Activated T-helper 1 cell treated with Interleukin-2 at 50 U/mL for 16 hours (primary cell): ENCODE data around the gene SNX1.

Source experiments
- DNase-seq: peaks from one replicate; pipeline ENCODE4 v3.0.0-alpha.2; 2020; ENCODE audit warnings: low read depth

The SNX1 gene

DNA sequence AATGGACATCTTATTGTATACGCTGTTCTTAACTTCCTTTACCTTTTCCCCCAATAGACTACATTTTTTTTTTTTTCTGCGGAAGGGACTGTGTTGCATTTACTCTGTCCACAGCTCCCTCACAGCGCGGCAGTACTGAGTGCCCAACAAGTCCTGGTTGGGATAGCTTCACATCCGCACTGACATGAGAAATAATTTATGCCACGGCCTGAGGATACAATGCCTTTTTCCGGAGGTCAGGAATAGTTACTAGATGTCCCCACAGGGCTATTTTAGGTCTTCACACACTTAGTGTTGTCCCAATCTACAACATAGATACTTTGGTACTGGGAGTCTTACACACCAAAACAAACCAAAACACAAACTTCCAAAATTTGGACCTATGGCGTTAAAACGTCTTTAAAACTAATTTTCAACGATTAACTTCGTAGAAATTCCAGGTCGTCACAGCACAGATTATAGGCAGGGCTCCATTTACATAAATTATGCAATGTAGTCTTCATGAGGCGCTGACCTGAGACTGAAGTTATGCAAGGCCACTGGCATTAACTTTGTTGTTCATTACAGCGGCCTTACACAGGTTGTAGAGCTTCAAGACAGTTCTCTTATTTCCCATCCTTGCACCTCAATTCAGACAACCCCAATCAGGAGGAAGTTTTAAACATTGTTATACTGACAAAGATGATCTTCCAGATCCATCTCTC lies 68.0 kb downstream of the SNX1 start:
- no peak for DNase-seq

DNA sequence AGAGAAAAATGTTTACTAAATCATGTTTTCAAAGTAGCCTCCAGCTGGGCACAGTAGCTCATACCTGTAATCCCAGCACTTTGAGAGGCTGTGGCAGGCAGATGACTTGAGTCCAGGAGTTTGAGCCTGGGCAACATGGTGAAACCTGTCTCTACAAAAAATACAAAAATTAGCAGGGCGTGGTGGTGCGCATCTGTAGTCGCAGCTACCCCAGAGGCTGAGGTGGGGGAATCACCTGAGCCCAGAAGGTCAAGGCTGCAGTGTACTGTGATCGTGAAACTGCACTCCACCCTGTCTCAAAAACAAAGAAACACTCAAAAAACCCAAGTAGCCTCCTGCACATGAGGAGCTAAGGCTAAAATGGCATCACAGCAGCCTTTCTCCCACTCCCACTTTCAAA lies 68.7 kb downstream of the SNX1 start:
- DNase-seq: no peak

DNA sequence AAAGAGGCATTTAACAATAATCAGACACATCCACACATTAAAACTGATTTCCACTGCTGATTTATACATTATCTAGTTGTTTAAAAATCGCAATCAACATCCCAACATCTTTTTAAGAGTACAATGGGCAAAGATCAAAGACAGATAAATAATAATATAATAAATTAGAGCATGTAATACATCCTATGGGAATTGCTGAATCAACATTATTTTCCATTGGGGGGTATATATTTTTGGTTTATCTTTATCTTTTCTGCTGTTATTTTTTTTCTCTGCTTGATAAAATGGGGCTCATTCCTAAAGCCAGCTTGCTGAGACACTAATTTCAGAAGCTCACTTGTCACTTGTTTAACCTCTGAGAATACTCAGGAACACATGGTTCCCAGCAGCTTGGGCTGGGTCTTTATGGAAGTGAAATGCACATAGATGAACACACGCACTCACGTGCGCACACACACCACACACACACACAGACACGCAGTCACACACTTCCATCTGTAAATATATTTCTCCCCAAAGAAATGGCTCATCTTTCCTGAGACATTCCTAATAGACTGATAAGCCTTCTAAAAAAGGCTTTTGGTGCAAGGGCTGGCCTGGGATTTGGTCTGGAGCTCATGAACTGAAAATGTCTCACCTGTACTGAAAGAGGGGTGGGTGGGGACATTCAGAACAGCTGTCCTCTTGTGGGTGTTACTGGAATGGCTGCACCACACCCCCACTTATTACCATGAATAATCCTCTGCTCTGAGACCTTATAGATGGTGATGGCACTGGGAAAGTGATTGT lies 70.5 kb downstream of the SNX1 start:
- no peak for DNase-seq

DNA sequence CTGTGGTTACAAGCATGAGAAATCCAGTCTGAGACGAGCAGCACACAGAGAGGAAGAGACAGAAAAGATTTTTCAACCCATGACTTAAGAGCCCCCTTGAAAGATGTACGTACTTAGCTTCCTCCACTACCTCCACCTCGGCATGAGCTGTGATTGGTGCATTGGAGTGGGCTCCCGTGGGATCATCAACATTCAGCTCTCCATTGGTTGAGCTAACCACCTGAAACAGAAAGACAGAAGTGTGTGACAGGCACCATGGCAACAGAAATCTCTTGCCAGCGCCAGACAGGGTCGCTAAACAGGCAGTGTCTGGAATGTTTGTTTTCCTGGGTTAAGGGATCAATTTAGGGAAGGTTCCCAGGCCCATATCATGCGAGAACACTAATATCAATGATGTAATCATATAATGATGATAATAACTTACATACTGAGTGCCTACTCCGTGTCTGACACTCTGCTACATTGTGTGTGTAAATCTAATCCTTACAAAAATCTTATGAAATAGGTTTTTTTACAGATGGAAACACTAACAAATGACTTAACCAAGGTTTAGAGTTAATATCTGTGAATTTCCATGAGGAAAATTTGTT lies 84.5 kb downstream of the SNX1 start:
- no peak for DNase-seq

DNA sequence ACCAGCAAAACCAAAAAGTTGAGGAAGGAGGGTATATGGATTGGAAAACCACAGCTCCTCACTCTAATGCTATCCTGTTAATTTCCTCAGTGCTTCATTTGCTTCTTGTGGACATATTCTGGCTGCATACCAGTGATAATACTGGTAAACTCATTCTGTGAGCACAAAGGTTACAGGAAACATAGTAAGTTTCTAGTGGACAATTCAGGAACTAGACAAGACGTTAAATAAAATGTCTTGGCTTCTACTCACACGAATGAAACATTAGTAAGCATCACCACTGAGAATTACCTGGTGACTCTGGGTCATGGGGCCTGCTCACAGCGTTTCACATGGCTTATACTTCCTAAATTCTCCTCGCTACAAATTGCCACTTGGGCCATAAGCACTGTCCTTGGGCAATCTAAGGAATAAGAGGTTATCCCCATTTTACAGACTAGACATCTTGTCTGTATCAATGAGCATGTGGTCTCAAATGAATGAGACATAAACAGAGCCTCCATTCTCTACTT lies 87.1 kb downstream of the SNX1 start:
- DNase-seq: no peak

DNA sequence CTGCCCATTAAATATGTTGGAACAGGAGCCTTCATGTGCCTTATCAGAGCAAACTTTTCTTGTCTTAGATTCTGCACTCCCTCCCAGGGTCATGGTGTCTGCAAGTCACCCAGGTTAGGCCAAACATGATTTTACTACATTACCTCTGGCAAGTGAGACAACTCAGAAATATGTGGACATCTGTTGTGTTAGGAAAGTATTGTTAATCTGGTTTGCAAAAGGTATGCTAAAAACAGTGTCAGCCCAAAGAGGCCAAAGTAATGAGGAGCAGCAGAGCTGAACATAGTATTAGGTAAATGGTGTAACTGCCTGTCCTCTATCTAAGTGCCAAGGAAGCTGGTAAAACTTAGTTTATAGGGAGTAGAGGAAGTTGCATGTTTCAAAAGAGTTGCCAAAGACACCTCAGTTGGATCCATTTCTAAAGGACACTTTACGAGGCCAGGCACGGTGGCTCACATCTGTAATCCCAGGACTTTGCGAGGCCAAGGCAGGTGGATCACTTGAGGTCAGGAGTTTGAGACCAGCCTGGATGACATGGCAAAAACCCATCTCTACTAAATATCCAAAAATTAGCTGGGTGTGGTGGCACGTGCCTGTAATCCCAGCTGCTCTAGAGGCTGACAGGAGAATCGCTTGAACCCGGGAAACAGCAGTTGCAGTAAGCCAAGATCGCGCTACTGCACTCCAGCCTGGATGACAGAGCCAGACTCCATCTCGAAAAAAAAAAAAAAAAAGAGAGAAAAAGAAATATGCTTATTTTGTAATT lies 89.5 kb downstream of the SNX1 start:
- DNase-seq: no peak

DNA sequence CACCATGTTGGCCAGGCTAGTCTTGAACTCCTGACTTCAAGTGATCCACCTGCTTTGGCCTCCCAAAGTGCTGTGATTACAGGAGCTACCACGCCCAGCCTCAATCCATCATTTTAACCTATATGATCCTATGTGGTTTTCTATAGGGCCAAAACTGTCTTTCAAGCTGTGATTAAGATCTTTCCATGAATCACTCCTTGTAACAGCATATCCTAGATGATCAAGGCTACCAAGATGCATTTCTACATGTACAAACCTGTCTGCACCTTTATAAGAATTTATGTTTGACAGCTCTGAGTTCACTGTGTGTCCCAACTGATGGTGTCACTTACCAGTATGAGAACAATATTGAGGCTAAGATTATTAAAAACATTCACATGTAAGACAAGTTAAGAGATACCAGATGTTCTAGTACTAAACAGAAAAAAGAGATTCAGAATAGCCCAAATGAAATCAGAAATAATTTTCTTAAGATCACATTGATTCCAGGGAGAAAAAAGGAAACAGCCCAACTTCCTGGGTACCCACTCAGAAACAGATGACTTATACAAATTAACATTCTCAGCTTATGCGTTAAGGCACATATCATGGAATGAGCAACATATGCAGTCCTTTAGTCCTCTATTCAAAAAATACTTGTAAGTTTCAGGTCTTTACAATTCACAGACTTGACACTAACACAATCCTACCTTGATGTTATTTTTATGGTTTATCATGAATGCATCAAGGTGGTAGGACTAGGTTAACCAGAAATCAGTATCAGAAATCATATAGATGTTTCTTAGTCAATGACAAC lies 91.8 kb downstream of the SNX1 start:
- DNase-seq: no peak
